Urinary bladder (tissue), 4 donors: Measurements from ENCODE around the gene PIP4P1. TPM values are rescaled to one million over a fixed set of nuclear protein-coding genes. Genes with fewer than 3 reads are reported as not detected.
"Not testable (repeated sequence)": the region's sequence is repeated elsewhere in the genome, so short reads cannot be mapped to it uniquely, and the experiment has no call there.

Experiments
- DNase-seq: peaks from one replicate; pipeline ENCODE4 v3.0.0-alpha.2; 2015; ENCODE audit errors: extremely low spot score
- H3K27ac ChIP-seq: one replicate; pipeline ENCODE4 v1.5.1; 2013; ENCODE audit warnings: low read depth, mild to moderate bottlenecking, moderate library complexity
- H3K36me3 ChIP-seq: one replicate; pipeline ENCODE4 v1.6.1; 2013; ENCODE audit warnings: mild to moderate bottlenecking, moderate library complexity; ENCODE audit not compliant: insufficient read depth
- H3K4me1 ChIP-seq: one replicate; pipeline ENCODE4 v1.6.1; 2013; ENCODE audit warnings: mild to moderate bottlenecking, moderate library complexity; ENCODE audit not compliant: insufficient read depth
- H3K4me3 ChIP-seq: one replicate; pipeline ENCODE4 v1.5.1; 2013; ENCODE audit warnings: low read depth, low read length
- WGBS: extraction: QIAGEN DNeasy Blood & Tissue Kit; methylation state at CpG from one replicate; pipeline ENCODE4 v1.1.7; 2013; 5-methylcytosine and 5-hydroxymethylcytosine counted together
- polyA plus RNA-seq: library from polyadenylated mRNA; stranded (reverse); fragments of 200-250 nt; gene quantifications from one replicate; pipeline ENCODE4 v1.2.3, GENCODE V29; 2013
- total RNA-seq: library from RNA; depleted of rRNA; stranded (reverse); fragments of >200 nt; gene quantifications from one replicate; pipeline ENCODE4 v1.2.3, GENCODE V29; 2014
- donor health status: healthy with polysubstance abuse.
- donor health status: healthy.

Gene PIP4P1
- total RNA-seq, result 11.9 TPM
- 40.8 TPM for polyA plus RNA-seq

GRCh38 chr14:20461225-20462141 lies at the start of gene PIP4P1:
TSS of gene PIP4P1 (minus strand) at chr14:20461434. CDS start at chr14:20461325, 109 bp downstream.
- peak; percentile 99 for DNase-seq
- H3K4me1 ChIP-seq, result no peaks in the 10 kb centered on the region
- under 1% methylated on average over 67 of the region's 67 CpGs for WGBS
- H3K27ac ChIP-seq, result peak within 1 kb of the TSS; percentile 94
- peak within 1 kb of the TSS; percentile 94 for H3K4me3 ChIP-seq
- H3K36me3 ChIP-seq, result peaks cover 2% of the 10 kb centered on the region

- 87% methylated on average over 8 of the region's 8 CpGs for WGBS
- Histone ChIP-seq H3K27ac (no peak overlapping the region), H3K36me3 (no peaks in the 10 kb centered on the region), H3K4me3 (no peak overlapping the region), H3K4me1 (no peaks in the 10 kb centered on the region)
- no peak for DNase-seq
Observed at GRCh38 chr14:20508367-20508766, 47.1 kb upstream of the PIP4P1 start.

GRCh38 chr14:20507537-20507936 lies 46.3 kb upstream of the PIP4P1 start:
- 91% methylated on average over 3 of the region's 3 CpGs for WGBS
- DNase-seq, H3K4me3 ChIP-seq, H3K4me1 ChIP-seq, H3K27ac ChIP-seq, H3K36me3 ChIP-seq: not testable (repeated sequence)

DNA sequence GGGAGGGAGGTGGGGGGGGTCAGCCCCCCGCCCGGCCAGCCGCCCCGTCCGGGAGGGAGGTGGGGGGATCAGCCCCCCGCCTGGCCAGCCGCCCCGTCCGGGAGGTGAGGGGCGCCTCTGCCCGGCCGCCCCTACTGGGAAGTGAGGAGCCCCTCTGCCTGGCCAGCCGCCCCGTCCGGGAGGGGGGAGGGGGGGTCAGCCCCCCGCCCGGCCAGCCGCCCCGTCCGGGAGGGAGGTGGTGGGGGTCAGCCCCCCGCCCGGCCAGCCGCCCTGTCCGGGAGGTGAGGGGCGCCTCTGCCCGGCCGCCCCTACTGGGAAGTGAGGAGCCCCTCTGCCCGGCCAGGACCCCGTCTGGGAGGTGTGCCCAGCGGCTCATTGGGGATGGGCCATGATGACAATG lies 45.5 kb upstream of the PIP4P1 start:
- H3K4me1 ChIP-seq, H3K4me3 ChIP-seq, H3K27ac ChIP-seq, H3K36me3 ChIP-seq, DNase-seq: not testable (repeated sequence)
- no CpG with 5 or more reads among the region's 30 CpGs for WGBS

- DNase-seq, H3K4me1 ChIP-seq, H3K36me3 ChIP-seq, H3K27ac ChIP-seq, H3K4me3 ChIP-seq: not testable (repeated sequence)
- 92% methylated on average over 11 of the region's 30 CpGs for WGBS
Observed at GRCh38 chr14:20506276-20506675, 45.0 kb upstream of the PIP4P1 start.

GRCh38 chr14:20503898-20504297 lies 42.7 kb upstream of the PIP4P1 start:
- Histone ChIP-seq H3K27ac (no peak overlapping the region), H3K4me1 (no peaks in the 10 kb centered on the region), H3K4me3 (no peak overlapping the region), H3K36me3 (no peaks in the 10 kb centered on the region)
- no peak for DNase-seq
- 46% methylated on average over 6 of the region's 6 CpGs for WGBS

DNA sequence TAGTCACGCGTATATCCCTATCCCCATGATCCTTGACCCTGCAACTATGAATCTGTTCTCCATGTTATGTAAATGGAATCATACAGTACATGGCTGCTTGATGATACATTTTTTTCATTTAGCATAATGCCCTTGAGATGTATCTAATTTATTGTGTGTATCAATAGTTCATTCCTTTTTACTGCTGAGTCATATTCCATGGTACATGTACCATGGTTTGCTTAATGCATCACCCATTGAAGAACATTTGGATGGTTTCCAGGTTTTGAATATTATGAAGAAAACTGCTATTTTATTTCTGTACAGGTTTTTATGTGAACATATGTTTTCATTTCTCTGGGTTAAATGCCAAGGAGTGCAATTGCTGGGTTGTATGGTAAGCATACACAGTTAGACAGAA lies 40.1 kb upstream of the PIP4P1 start:
- no peak overlapping the region for H3K27ac ChIP-seq
- DNase-seq, result no peak
- 92% methylated on average over 2 of the region's 2 CpGs for WGBS
- H3K4me1 ChIP-seq, result no peaks in the 10 kb centered on the region
- no peak overlapping the region for H3K4me3 ChIP-seq
- no peaks in the 10 kb centered on the region for H3K36me3 ChIP-seq

GRCh38 chr14:20499881-20500280 lies 38.6 kb upstream of the PIP4P1 start:
- Histone ChIP-seq H3K4me1 (no peaks in the 10 kb centered on the region), H3K36me3 (no peaks in the 10 kb centered on the region), H3K4me3 (no peak overlapping the region), H3K27ac (no peak overlapping the region)
- DNase-seq, result no peak
- 87% methylated on average over 5 of the region's 5 CpGs for WGBS

GRCh38 chr14:20499108-20499507 lies 37.9 kb upstream of the PIP4P1 start:
- Histone ChIP-seq H3K27ac (no peak overlapping the region), H3K36me3 (no peaks in the 10 kb centered on the region), H3K4me3 (no peak overlapping the region), H3K4me1 (no peaks in the 10 kb centered on the region)
- 53% methylated on average over 4 of the region's 4 CpGs for WGBS
- no peak for DNase-seq

GRCh38 chr14:20498622-20499021 lies 37.4 kb upstream of the PIP4P1 start:
- Histone ChIP-seq H3K4me1 (no peaks in the 10 kb centered on the region), H3K4me3 (no peak overlapping the region), H3K27ac (no peak overlapping the region), H3K36me3 (no peaks in the 10 kb centered on the region)
- no peak for DNase-seq
- WGBS, result 83% methylated on average over 2 of the region's 2 CpGs

GRCh38 chr14:20494935-20495766 lies 33.9 kb upstream of the PIP4P1 start:
- WGBS, result 72% methylated on average over 8 of the region's 8 CpGs
- no peak overlapping the region for H3K27ac ChIP-seq

GRCh38 chr14:20493634-20494033 lies 32.4 kb upstream of the PIP4P1 start:
- Histone ChIP-seq H3K36me3 (no peaks in the 10 kb centered on the region), H3K4me1 (no peaks in the 10 kb centered on the region), H3K27ac (no peak overlapping the region), H3K4me3 (no peak overlapping the region)
- DNase-seq, result no peak
- WGBS, result 58% methylated on average over 2 of the region's 2 CpGs

More at GRCh38 chr14:20494935-20495766, 33.9 kb upstream of the PIP4P1 start:
- H3K4me1 ChIP-seq, result no peaks in the 10 kb centered on the region
- H3K36me3 ChIP-seq, result no peaks in the 10 kb centered on the region
- no peak overlapping the region for H3K4me3 ChIP-seq
- no peak for DNase-seq

GRCh38 chr14:20492486-20492885 lies 31.3 kb upstream of the PIP4P1 start:
- WGBS, result 92% methylated on average over 4 of the region's 4 CpGs
- Histone ChIP-seq H3K27ac (no peak overlapping the region), H3K36me3 (no peaks in the 10 kb centered on the region), H3K4me3 (no peak overlapping the region), H3K4me1 (no peaks in the 10 kb centered on the region)
- DNase-seq, result no peak

GRCh38 chr14:20490563-20490962 lies 29.3 kb upstream of the PIP4P1 start:
- Histone ChIP-seq H3K4me3 (no peak overlapping the region), H3K4me1 (no peaks in the 10 kb centered on the region), H3K27ac (no peak overlapping the region), H3K36me3 (no peaks in the 10 kb centered on the region)
- 55% methylated on average over 6 of the region's 6 CpGs for WGBS
- no peak for DNase-seq
